Endothelial cell of umbilical vein (primary cell): Measurements from ENCODE around the gene KCNK10. TPM values are rescaled to one million over a fixed set of nuclear protein-coding genes. Genes with fewer than 3 reads are reported as not detected.

Source experiments
- BruUV-seq: library from RNA; stranded (reverse); fragments of 400-500 nt; replicated peaks from 2 replicates; lab custom pipeline; 2021; lab: Mats Ljungman, UMichigan
- CTCF ChIA-PET: fragments of 300-600, 350-600 bp; sonication (Branson Sonifier 250); formaldehyde crosslinking; loops from one replicate; lab custom pipeline; 2021; ENCODE audit warnings: antibody characterized with exemption, inconsistent platforms; lab: Charles Lee
- POLR2A ChIA-PET: fragments of 300-600, 350-600 bp; sonication (Branson Sonifier 250); formaldehyde crosslinking; loops from one replicate; lab custom pipeline; 2021; ENCODE audit warnings: antibody characterized with exemption, inconsistent platforms; lab: Charles Lee
- DNase-seq: peaks from one replicate; pipeline ENCODE4 v3.0.0-alpha.2; 2011; ENCODE audit warnings: low read depth, low spot score
- FAIRE-seq: peaks from 2 replicates; lab custom pipeline; 2011; peaks lifted over from hg19 to GRCh38; lab: Jason Lieb, UNC
- H2AFZ ChIP-seq: 2 replicates; pipeline ENCODE4 v1.6.0; 2012; ENCODE audit warnings: low read depth, low read length, control low read depth, inconsistent platforms
- H3K27ac ChIP-seq: 2 replicates; pipeline ENCODE4 v1.5.1; 2011; ENCODE audit warnings: low read depth, mild to moderate bottlenecking, control low read depth, low read length, moderate library complexity; ENCODE audit not compliant: insufficient read depth
- H3K27me3 ChIP-seq, 2 experiments: 2 replicates each; pipeline versions ENCODE4 v1.6.0 to v1.6.1; 2011; ENCODE audit warnings: low read length in 2 of 2, mixed read lengths in 1 of 2; ENCODE audit not compliant: control insufficient read depth in 2 of 2, insufficient read depth in 2 of 2
- H3K36me3 ChIP-seq, 2 experiments: 2 replicates in 1 of 2; 3 replicates in 1 of 2; pipeline ENCODE4 v1.5.1; 2011; ENCODE audit warnings: low read length in 2 of 2, mild to moderate bottlenecking in 1 of 2, moderate library complexity in 1 of 2; ENCODE audit not compliant: control insufficient read depth in 2 of 2, insufficient read depth in 2 of 2; ENCODE audit errors: extremely low read depth in 1 of 2
- H3K4me1 ChIP-seq: 3 replicates; pipeline ENCODE4 v1.5.1; 2011; ENCODE audit warnings: mild to moderate bottlenecking, low read length; ENCODE audit not compliant: control insufficient read depth, insufficient read depth; ENCODE audit errors: extremely low read depth
- H3K4me2 ChIP-seq: 2 replicates; pipeline ENCODE4 v1.6.1; 2011; ENCODE audit warnings: low read length, control low read depth, mixed read lengths; ENCODE audit not compliant: insufficient read depth
- H3K4me3 ChIP-seq, 3 experiments: fragments of 200-600 bp in 1 of 3; sonication (generic), shearing (Covaris generic) in 1 of 3; replicated peaks in 1 of 3; 2 replicates each; pipeline ENCODE4 v1.5.1; 2011 to 2016; ENCODE audit warnings: control low read depth in 3 of 3, low read length in 3 of 3, mild to moderate bottlenecking in 2 of 3, inconsistent platforms in 1 of 3, low read depth in 1 of 3, moderate library complexity in 1 of 3; ENCODE audit not compliant: insufficient read depth in 1 of 3
- H3K79me2 ChIP-seq: 2 replicates; pipeline ENCODE4 v1.6.0; 2012; ENCODE audit warnings: low read length, inconsistent platforms; ENCODE audit not compliant: control insufficient read depth, insufficient read depth
- H3K9ac ChIP-seq: replicated peaks from 2 replicates; pipeline ENCODE3; 2011; ENCODE audit warnings: low read length, control low read depth; ENCODE audit not compliant: insufficient read depth; ENCODE audit errors: extremely low read depth
- H3K9me1 ChIP-seq: replicated peaks from 3 replicates; pipeline ENCODE4 v1.6.0; 2011; ENCODE audit warnings: mild to moderate bottlenecking, low read length; ENCODE audit not compliant: control insufficient read depth, insufficient read depth; ENCODE audit errors: extremely low read depth
- H3K9me3 ChIP-seq: replicated peaks from 2 replicates; pipeline ENCODE4 v1.5.1; 2012; ENCODE audit warnings: low read length, inconsistent platforms; ENCODE audit not compliant: control insufficient read depth, insufficient read depth
- H4K20me1 ChIP-seq: replicated peaks from 2 replicates; pipeline ENCODE3; 2011; ENCODE audit warnings: mild to moderate bottlenecking, low read length; ENCODE audit not compliant: control insufficient read depth, insufficient read depth; ENCODE audit errors: extremely low read depth
- CTCF ChIP-seq, 2 donors: IDR thresholded peaks; 1 replicate in 1 of 2; 2 replicates in 1 of 2; pipeline ENCODE4 v1.5.1; 2011; ENCODE audit warnings: low read length in 2 of 2, mild to moderate bottlenecking in 2 of 2, moderate library complexity in 2 of 2, control low read depth in 1 of 2, inconsistent platforms in 1 of 2, low read depth in 1 of 2; ENCODE audit not compliant: insufficient read depth in 1 of 2; ENCODE audit errors: extremely low read depth in 1 of 2
- EZH2 ChIP-seq: IDR thresholded peaks from 2 replicates; pipeline ENCODE4 v1.6.1; 2012; ENCODE audit warnings: borderline replicate concordance, low read depth, mild to moderate bottlenecking, moderate library complexity, low read length, inconsistent platforms; ENCODE audit not compliant: severe bottlenecking
- FOS ChIP-seq: IDR thresholded peaks from 2 replicates; pipeline ENCODE4 v1.6.1; 2011; ENCODE audit warnings: mild to moderate bottlenecking, low read length, moderate library complexity, borderline replicate concordance; ENCODE audit not compliant: insufficient read depth
- GATA2 ChIP-seq: IDR thresholded peaks from 2 replicates; pipeline ENCODE4 v1.7.0; 2011; ENCODE audit warnings: low read depth, mild to moderate bottlenecking, moderate library complexity, mixed read lengths, low read length; ENCODE audit not compliant: insufficient read length, insufficient read depth
- JUN ChIP-seq: IDR thresholded peaks from 2 replicates; pipeline ENCODE4 v1.6.1; 2011; ENCODE audit warnings: borderline replicate concordance, low read depth; ENCODE audit not compliant: insufficient read length, insufficient read depth
- MAX ChIP-seq: IDR thresholded peaks from 2 replicates; pipeline ENCODE4 v1.6.1; 2011; ENCODE audit not compliant: insufficient read depth, insufficient read length
- MYC ChIP-seq: IDR thresholded peaks from one replicate; pipeline ENCODE4 v1.6.1; 2011; ENCODE audit warnings: mild to moderate bottlenecking, low read depth, low read length
- POLR2A ChIP-seq: IDR thresholded peaks from 2 replicates; pipeline ENCODE4 v1.6.1; 2012; ENCODE audit warnings: low read depth, mild to moderate bottlenecking, control low read depth, low read length
- POLR2AphosphoS5 ChIP-seq: IDR thresholded peaks from 2 replicates; pipeline ENCODE4 v1.6.1; 2012; ENCODE audit warnings: low read depth, mild to moderate bottlenecking, control low read depth, low read length, moderate library complexity; ENCODE audit not compliant: insufficient read depth
- dilution Hi-C: fragments of 300-500 bp; cut with MboI; formaldehyde crosslinking; loops from one replicate; pipeline ENCODE4 v1.15.0; 2019; ENCODE audit warnings: low sequenced_read_pairs; ENCODE audit not compliant: extremely low pct_ligation_motif_present
- intact Hi-C: fragments of 100-400 bp; cut with micrococcal nuclease; formaldehyde crosslinking; loops from one replicate; pipeline ENCODE4 v1.10.0; 2022
- polyA plus RNA-seq, 4 experiments: library from polyadenylated mRNA; depleted of rRNA in 3 of 4; stranded (reverse) in 3 of 4; unstranded in 1 of 4; fragments of >200 nt; gene quantifications; 2 replicates each; pipeline versions ENCODE4 v1.2.1 to v1.2.3, GENCODE V29; 2011 to 2012; ENCODE audit warnings: missing spikeins in 1 of 4
- total RNA-seq: library from RNA; stranded (reverse); gene quantifications from 2 replicates; pipeline ENCODE4 v1.2.3, GENCODE V29; 2021

Gene KCNK10
- total and polyA plus RNA-seq, 2 donors (not counting 3 experiments of a cell fraction or from before 2014, with no cell fraction given) = not detected

- ChIA-PET CTCF (no interaction called here), POLR2A (no interaction called here)
- Histone ChIP-seq H3K36me3 (no peaks in the 10 kb centered on the region), H3K9ac (no peak overlapping the region), H3K27me3 (no peaks in the 10 kb centered on the region), H3K27ac (no peak overlapping the region), H3K4me1 (no peaks in the 10 kb centered on the region), H3K4me3 (no peak overlapping the region), H3K4me2 (no peak overlapping the region), H3K9me3 (no peaks in the 10 kb centered on the region), H4K20me1 (no peaks in the 10 kb centered on the region), H3K9me1 (no peaks in the 10 kb centered on the region), H2AFZ (no peak overlapping the region), H3K79me2 (no peaks in the 10 kb centered on the region)
- DNase-seq (no peak), FAIRE-seq (no peak)
- intact Hi-C loops = no loop called here
- no TSS peak for BruUV-seq
- dilution Hi-C loops = no loop called here
- TF ChIP-seq MYC (no peak), MAX (no peak), GATA2 (no peak), CTCF (IDR thresholded peaks at IDR 0.05; ENCODE audit: extremely low read depth in 1 of 2, insufficient read depth in 1 of 2, low read depth in 1 of 2, low read length in 2 of 2) (no peak), FOS (no peak), POLR2A (no peak), POLR2AphosphoS5 (no peak), EZH2 (no peak), JUN (no peak)
Measured at GRCh38 chr14:88312257-88312656, 10.8 kb downstream of the KCNK10 start.
